Adrenal gland (tissue), 12 donors: ENCODE data around the gene AMDHD1. TPM values are rescaled to one million over a fixed set of nuclear protein-coding genes. Genes with fewer than 3 reads are reported as not detected.

ENCODE experiments used
- DNase-seq, 7 donors: peaks; one replicate each; pipeline ENCODE4 v3.0.0-alpha.2; 2019 to 2020
- H3K27ac ChIP-seq, 5 donors: fragments of 200-600 bp; sonication (generic) in 4 of 5; 1 replicate in 3 of 5; 2 replicates in 2 of 5; pipeline versions ENCODE4 v1.5.1 to v1.8.0; 2016 to 2020; ENCODE audit warnings: mild to moderate bottlenecking in 1 of 5
- H3K27me3 ChIP-seq: fragments of 200-600 bp; 2 replicates; pipeline ENCODE4 v1.8.0; 2021
- H3K36me3 ChIP-seq, 2 donors: fragments of 200-600 bp; replicated peaks in 1 of 2; 1 replicate in 1 of 2; 2 replicates in 1 of 2; pipeline versions ENCODE4 v1.5.1 to v1.8.0; 2018 to 2022
- H3K4me1 ChIP-seq, 2 donors: fragments of 200-600 bp; replicated peaks in 1 of 2; 1 replicate in 1 of 2; 2 replicates in 1 of 2; pipeline versions ENCODE4 v1.5.1 to v1.8.0; 2018 to 2021
- H3K4me3 ChIP-seq, 4 donors: fragments of 200-600 bp; sonication (generic) in 3 of 4; one replicate each; pipeline ENCODE4 v1.5.1; 2016 to 2018
- H3K9me3 ChIP-seq, 3 donors: fragments of 200-600 bp; sonication (generic) in 1 of 3; replicated peaks in 1 of 3; 1 replicate in 2 of 3; 2 replicates in 1 of 3; pipeline versions ENCODE4 v1.5.1 to v1.8.0; 2016 to 2021
- POLR2A ChIP-seq, 2 donors: fragments of 450-650 bp; IDR thresholded peaks; one replicate each; pipeline ENCODE4 v1.6.1; 2017; ENCODE audit warnings: antibody characterized with exemption in 2 of 2, mild to moderate bottlenecking in 2 of 2, moderate library complexity in 1 of 2
- WGBS, 4 donors: extraction: QIAGEN DNeasy Blood & Tissue Kit in 2 of 4; methylation state at CpG; one replicate each; pipeline versions ENCODE4 v1.1.5 to v1.1.7; 2013 to 2017; 5-methylcytosine and 5-hydroxymethylcytosine counted together
- intact Hi-C, 2 donors: fragments of 100-400 bp; cut with DNase I; formaldehyde crosslinking; loops; one replicate each; pipeline versions ENCODE4 v1.14.1 to v1.15.0; 2022 to 2023
- polyA plus RNA-seq, 3 donors: library from polyadenylated mRNA; stranded (reverse); fragments of 200-250 nt in 2 of 3; fragments of 350-450 nt in 1 of 3; fragmentation: Illumina TruSeq in 1 of 3; extraction: RNeasy Lipid Tissue Mini Kit (QIAGEN cat#74804) in 1 of 3; gene quantifications; one replicate each; pipeline ENCODE4 v1.2.3, GENCODE V29; 2013 to 2014
- total RNA-seq, 9 donors: library from RNA; depleted of rRNA in 4 of 9; stranded (reverse); fragments of >200 nt in 4 of 9; fragments of 120-200 nt in 1 of 9; fragmentation: NEBNext Ultra II Directional in 1 of 9; extraction: Animal tissue kit (Norgen Biotek cat#: 25700) in 1 of 9; gene quantifications; one replicate each; pipeline versions ENCODE4 v1.1.0 to v1.2.4, GENCODE V29; 2013 to 2023
- TF ChIP-seq, protein P1 (sequence below), 6 experiments: fragments of 450-650 bp in 4 of 6; fragments of 200-600 bp in 2 of 6; sonication (generic) in 1 of 6; IDR thresholded peaks; 1 replicate in 5 of 6; 2 replicates in 1 of 6; pipeline versions ENCODE4 v1.5.1 to v1.8.0; 2016 to 2021; ENCODE audit warnings: antibody characterized with exemption in 6 of 6, mild to moderate bottlenecking in 2 of 6, moderate library complexity in 1 of 6
- donor health status: healthy with polysubstance abuse.
- donor health status: Bipolar disorder and iron deficiency.
- donor health status: DM: yes; HTN: yes; CAD: no.
- donor health status: DM: no; HTN: no; CAD: no.
- donor health status: DM: no; HTN: no; CAD: no.
- donor health status: DM: yes; HTN: yes; CAD: no.

AMDHD1 gene
- total and polyA plus RNA-seq, 12 donors, result 4.6 to 120 (median 15.5) TPM

DNA sequence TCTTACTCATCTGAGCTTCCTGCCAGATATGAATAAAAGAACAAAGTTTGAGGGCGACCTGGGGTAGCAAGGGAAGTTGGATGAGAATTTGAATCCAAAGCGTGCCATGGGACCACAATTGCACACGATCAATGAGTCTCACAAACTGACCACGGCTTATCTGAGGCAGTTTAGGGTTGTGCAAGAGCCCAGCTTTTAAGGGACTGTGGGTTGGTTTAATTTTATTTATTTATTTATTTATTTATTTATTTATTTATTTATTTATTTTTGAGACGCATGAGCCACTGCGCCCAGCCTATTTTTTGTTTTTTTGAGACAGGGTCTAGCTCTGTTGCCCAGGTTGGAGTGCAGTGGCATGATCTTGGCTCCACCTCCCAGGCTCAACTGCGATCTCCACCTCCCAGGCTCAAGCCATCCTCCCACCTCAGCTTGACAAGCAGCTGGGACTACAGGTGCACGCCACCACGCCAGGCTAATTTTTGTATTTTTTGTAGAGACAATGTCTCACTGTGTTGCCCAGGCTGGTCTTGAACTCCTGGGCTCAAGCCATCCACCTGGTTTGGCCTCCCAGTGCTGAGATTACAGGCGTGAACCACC is 1.1 kb downstream of the AMDHD1 start:
- no peaks in the 10 kb centered on the region for H3K9me3 ChIP-seq
- no peaks in the 10 kb centered on the region for H3K27me3 ChIP-seq
- H3K4me3 ChIP-seq, result peak overlapping the region in 1 of 4 donors; percentile 78
- peak overlapping the region in 2 of 5 donors; percentile 96 to 97 for H3K27ac ChIP-seq
- peaks cover 0 to 29% of the 10 kb centered on the region in 2 donors for H3K4me1 ChIP-seq
- intact Hi-C loops, result no loop called here
- TF ChIP-seq, protein P1, sequence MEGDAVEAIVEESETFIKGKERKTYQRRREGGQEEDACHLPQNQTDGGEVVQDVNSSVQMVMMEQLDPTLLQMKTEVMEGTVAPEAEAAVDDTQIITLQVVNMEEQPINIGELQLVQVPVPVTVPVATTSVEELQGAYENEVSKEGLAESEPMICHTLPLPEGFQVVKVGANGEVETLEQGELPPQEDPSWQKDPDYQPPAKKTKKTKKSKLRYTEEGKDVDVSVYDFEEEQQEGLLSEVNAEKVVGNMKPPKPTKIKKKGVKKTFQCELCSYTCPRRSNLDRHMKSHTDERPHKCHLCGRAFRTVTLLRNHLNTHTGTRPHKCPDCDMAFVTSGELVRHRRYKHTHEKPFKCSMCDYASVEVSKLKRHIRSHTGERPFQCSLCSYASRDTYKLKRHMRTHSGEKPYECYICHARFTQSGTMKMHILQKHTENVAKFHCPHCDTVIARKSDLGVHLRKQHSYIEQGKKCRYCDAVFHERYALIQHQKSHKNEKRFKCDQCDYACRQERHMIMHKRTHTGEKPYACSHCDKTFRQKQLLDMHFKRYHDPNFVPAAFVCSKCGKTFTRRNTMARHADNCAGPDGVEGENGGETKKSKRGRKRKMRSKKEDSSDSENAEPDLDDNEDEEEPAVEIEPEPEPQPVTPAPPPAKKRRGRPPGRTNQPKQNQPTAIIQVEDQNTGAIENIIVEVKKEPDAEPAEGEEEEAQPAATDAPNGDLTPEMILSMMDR (IDR thresholded peaks at IDR 0.05), result no peak
- TF ChIP-seq POLR2A (IDR thresholded peaks at IDR 0.05), result no peak
- 55 to 73% (median 66%) methylated on average over 10 of the region's 10 CpGs for WGBS, 4 donors
- DNase-seq, result peak in 4 of 7 donors; percentile 26 to 51 (median 36)
- no peaks in the 10 kb centered on the region for H3K36me3 ChIP-seq

DNA sequence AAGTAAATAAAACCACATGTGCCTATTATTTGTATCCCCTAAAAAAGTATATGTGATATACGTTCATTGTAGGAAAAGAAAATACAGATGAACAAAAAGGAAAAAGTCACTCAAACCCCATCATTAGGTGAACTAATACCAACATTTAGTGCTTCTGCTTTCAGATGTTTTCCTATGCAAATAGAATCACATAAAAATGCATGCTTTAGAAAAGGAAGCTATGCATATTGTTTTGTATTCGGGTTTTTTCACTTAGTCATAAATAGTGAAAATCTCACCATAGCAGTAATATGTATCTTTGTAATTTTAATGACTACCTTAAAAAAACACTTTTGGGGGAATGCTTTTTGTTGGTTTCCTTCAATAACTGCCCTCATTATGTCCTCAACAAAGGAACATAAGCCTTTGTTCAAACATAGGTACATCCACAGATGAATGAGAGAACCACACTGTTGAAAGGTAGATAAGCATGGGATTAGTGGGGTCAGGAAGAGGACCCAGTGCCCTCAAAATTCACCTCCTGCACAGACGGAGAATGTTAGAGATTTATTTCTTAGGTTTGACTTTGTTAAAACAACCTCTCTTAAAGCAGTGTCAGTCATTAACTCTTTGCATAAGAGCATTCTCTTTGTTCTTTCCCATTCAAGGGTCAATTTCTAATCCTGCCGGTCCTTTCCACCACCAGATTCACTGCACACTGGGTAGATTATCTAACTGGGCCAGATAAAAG is 6.5 kb downstream of the AMDHD1 start:
- Histone ChIP-seq H3K4me1 (no peaks in the 10 kb centered on the region), H3K4me3 (no peak overlapping the region), H3K36me3 (no peaks in the 10 kb centered on the region), H3K27ac (no peak overlapping the region), H3K27me3 (no peaks in the 10 kb centered on the region), H3K9me3 (no peaks in the 10 kb centered on the region)
- intact Hi-C loops, result no loop called here
- TF ChIP-seq, protein P1 (IDR thresholded peaks at IDR 0.05), result no peak
- TF ChIP-seq POLR2A (IDR thresholded peaks at IDR 0.05), result no peak
- 74 to 80% (median 78%) methylated on average over 4 of the region's 4 CpGs for WGBS, 4 donors
- DNase-seq, result no peak

DNA sequence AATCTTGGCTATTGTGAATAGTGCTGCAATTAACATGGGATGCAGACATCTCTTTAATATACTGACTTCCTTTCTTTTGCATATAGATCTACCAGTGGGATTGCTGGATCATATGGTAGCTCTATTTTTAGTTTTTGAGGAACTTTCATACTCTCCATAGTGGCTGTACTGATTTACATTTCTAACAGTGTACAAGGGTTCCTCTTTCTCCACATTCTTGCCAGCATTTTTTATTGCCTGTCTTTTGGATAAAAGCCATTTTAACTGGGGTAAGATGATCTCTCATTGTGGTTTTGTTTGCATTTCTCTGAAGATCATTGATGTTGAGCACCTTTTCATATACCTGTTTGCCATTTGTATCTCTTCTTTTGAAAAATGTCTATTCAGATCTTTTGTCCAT is 8.4 kb downstream of the AMDHD1 start:
- Histone ChIP-seq H3K9me3 (no peaks in the 10 kb centered on the region), H3K27ac (no peak overlapping the region), H3K4me1 (no peaks in the 10 kb centered on the region), H3K36me3 (no peaks in the 10 kb centered on the region), H3K27me3 (no peaks in the 10 kb centered on the region), H3K4me3 (no peak overlapping the region)
- intact Hi-C loops, result no loop called here
- TF ChIP-seq, protein P1 (IDR thresholded peaks at IDR 0.05), result no peak
- no peak for TF ChIP-seq POLR2A (IDR thresholded peaks at IDR 0.05)
- no peak for DNase-seq

DNA sequence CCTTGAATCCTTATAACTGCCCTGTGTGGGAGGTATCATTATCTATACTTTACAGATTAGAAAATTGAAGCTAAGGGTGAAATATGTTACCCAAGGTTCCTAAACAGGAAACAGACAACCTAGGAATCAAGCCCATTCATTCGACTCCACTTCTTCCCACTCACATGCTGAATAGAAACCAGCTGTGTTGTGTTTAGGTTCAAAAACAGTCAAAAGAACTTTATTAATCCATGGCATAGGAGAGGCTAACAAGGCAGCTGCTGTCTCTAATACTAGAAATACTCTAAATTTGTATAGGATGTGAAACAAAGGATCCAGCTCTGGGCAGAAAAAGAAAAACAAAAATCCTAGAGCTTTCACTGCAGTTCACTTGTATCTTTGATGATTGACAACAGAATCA is 9.9 kb downstream of the AMDHD1 start:
- H3K36me3 ChIP-seq, result no peaks in the 10 kb centered on the region
- no peaks in the 10 kb centered on the region for H3K4me1 ChIP-seq
- H3K4me3 ChIP-seq, result no peak overlapping the region
- WGBS, 4 donors, result 50 to 67% (median 59%) methylated on average over 1 of the region's 1 CpG
- intact Hi-C loops, result no loop called here
- no peaks in the 10 kb centered on the region for H3K27me3 ChIP-seq
- DNase-seq, result no peak
- no peak overlapping the region for H3K27ac ChIP-seq
- no peaks in the 10 kb centered on the region for H3K9me3 ChIP-seq
- TF ChIP-seq, protein P1 (IDR thresholded peaks at IDR 0.05), result no peak
- TF ChIP-seq POLR2A (IDR thresholded peaks at IDR 0.05), result no peak
